ENCODE measurements around the gene TP63. TPM values are rescaled to one million over a fixed set of nuclear protein-coding genes. Genes with fewer than 3 reads are reported as not detected.

Gene TP63
- total RNA-seq, 3 donors from 2014 or later (not counting 1 experiment from before 2014, with no cell fraction given), result 0.30 TPM; not detected in 2

- no peaks in the 10 kb centered on the region for H3K36me3 ChIP-seq (ENCODE audit: control insufficient read depth, insufficient read depth, low read length)
- no peaks in the 10 kb centered on the region for H3K9me3 Mint-ChIP-seq
- H3K9me3 ChIP-seq (ENCODE audit: control insufficient read depth, insufficient read depth, low read length), result no peaks in the 10 kb centered on the region
- no peaks in the 10 kb centered on the region for H3K27me3 Mint-ChIP-seq (ENCODE audit: low read depth in 2 of 2)
- TF ChIP-seq, protein P1, sequence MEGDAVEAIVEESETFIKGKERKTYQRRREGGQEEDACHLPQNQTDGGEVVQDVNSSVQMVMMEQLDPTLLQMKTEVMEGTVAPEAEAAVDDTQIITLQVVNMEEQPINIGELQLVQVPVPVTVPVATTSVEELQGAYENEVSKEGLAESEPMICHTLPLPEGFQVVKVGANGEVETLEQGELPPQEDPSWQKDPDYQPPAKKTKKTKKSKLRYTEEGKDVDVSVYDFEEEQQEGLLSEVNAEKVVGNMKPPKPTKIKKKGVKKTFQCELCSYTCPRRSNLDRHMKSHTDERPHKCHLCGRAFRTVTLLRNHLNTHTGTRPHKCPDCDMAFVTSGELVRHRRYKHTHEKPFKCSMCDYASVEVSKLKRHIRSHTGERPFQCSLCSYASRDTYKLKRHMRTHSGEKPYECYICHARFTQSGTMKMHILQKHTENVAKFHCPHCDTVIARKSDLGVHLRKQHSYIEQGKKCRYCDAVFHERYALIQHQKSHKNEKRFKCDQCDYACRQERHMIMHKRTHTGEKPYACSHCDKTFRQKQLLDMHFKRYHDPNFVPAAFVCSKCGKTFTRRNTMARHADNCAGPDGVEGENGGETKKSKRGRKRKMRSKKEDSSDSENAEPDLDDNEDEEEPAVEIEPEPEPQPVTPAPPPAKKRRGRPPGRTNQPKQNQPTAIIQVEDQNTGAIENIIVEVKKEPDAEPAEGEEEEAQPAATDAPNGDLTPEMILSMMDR (IDR thresholded peaks at IDR 0.05), result no peak
- H3K27me3 ChIP-seq (ENCODE audit: control insufficient read depth, insufficient read depth, low read length), result no peaks in the 10 kb centered on the region
- no peak overlapping the region for H3K4me3 ChIP-seq (ENCODE audit: low read length)
- H3K36me3 Mint-ChIP-seq, result no peaks in the 10 kb centered on the region
- DNase-seq (no peak), ATAC-seq (peak in 1 of 3 donors; percentile 45)
- H3K4me1 Mint-ChIP-seq, result no peaks in the 10 kb centered on the region
- no peak overlapping the region for H3K4me3 Mint-ChIP-seq
- H3K27ac Mint-ChIP-seq, result no peak overlapping the region
- WGBS (ENCODE audit: insufficient coverage), result 86% methylated on average over 14 of the region's 14 CpGs
- H3K27ac ChIP-seq (ENCODE audit: low read length), result no peak overlapping the region
- intact Hi-C loops (cut with micrococcal nuclease), result no loop called here
- no peaks in the 10 kb centered on the region for H3K4me1 ChIP-seq (ENCODE audit: control insufficient read depth, insufficient read depth, low read length)
Observed at GRCh38 chr3:189944285-189945145, 313.3 kb downstream of the TP63 start.

DNA sequence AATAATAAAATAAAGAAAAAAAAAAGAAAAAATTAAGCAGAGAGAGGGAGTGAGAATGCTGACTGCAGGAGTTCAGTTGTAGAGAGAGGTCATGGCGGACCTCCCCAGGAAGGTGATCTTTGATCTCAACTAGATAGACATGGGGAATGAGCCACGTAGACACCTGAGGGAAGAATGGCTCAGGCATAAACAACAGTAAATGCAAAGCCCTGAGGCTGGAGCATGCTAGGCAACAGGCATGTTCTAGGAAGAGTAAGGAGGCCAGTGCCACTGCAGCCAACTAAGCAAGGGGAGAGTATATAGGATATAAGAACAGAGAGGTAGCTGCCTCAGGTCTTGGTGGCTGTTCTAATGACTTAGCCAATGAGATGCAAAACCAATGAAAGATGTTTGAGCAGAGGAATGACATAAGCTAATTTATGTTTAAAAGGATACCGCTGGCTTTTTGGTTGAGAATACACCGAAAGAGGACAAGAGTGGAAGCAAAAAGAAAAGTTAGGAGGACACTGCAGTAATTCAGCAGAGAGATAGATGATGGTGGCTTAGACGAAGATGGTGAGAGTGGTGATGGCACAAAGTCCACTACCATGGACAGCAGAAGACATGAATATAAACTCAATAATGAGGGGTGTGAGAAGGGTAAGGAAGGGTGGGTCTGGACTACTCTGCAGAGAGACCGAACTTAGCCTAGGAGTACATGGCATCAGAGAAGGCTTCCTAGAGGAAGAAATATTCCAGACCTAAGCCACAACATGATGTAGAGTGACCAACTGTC, 314.9 kb downstream of the TP63 start:
- Mint-ChIP-seq H3K27ac (no peak overlapping the region), H3K9me3 (no peaks in the 10 kb centered on the region), H3K27me3 (ENCODE audit: low read depth in 2 of 2) (no peaks in the 10 kb centered on the region), H3K4me3 (no peak overlapping the region), H3K36me3 (no peaks in the 10 kb centered on the region), H3K4me1 (no peaks in the 10 kb centered on the region)
- intact Hi-C loops (cut with micrococcal nuclease), result no loop called here
- Histone ChIP-seq H3K36me3 (ENCODE audit: control insufficient read depth, insufficient read depth, low read length) (no peaks in the 10 kb centered on the region), H3K4me1 (ENCODE audit: control insufficient read depth, insufficient read depth, low read length) (no peaks in the 10 kb centered on the region), H3K27ac (ENCODE audit: low read length) (no peak overlapping the region), H3K27me3 (ENCODE audit: control insufficient read depth, insufficient read depth, low read length) (no peaks in the 10 kb centered on the region), H3K4me3 (ENCODE audit: low read length) (no peak overlapping the region), H3K9me3 (ENCODE audit: control insufficient read depth, insufficient read depth, low read length) (no peaks in the 10 kb centered on the region)
- 89% methylated on average over 6 of the region's 6 CpGs for WGBS (ENCODE audit: insufficient coverage)
- TF ChIP-seq, protein P1 (IDR thresholded peaks at IDR 0.05), result no peak
- ATAC-seq (no peak), DNase-seq (no peak)

Measured in natural killer cell (primary cell).